HFFc6 (cell line): ENCODE measurements around the gene TBC1D3D. TPM values are rescaled to one million over a fixed set of nuclear protein-coding genes. Genes with fewer than 3 reads are reported as not detected.
"Not testable (repeated sequence)": the region's sequence is repeated elsewhere in the genome, so short reads cannot be mapped to it uniquely, and the experiment has no call there.

Experiments used
- DNase-seq: peaks from one replicate; pipeline ENCODE4 v3.0.0-alpha.2; 2018
- H3K27ac Mint-ChIP-seq: 2 replicates; pipeline ENCODE4 v1.8.0; 2020; ENCODE audit warnings: mild to moderate bottlenecking, mixed read lengths
- H3K27me3 Mint-ChIP-seq: 2 replicates; pipeline ENCODE4 v1.8.0; 2021; ENCODE audit warnings: mild to moderate bottlenecking, moderate library complexity, mixed read lengths; ENCODE audit not compliant: insufficient read depth
- H3K36me3 Mint-ChIP-seq: 2 replicates; pipeline ENCODE4 v1.8.0; 2021; ENCODE audit warnings: low read depth, mixed read lengths
- H3K4me1 Mint-ChIP-seq: 2 replicates; pipeline ENCODE4 v1.8.0; 2020; ENCODE audit warnings: low read depth, mixed read lengths
- H3K4me3 Mint-ChIP-seq: 2 replicates; pipeline ENCODE4 v1.8.0; 2020; ENCODE audit warnings: mild to moderate bottlenecking, moderate library complexity, mixed read lengths
- H3K9me3 Mint-ChIP-seq: 2 replicates; pipeline ENCODE4 v1.8.0; 2020; ENCODE audit warnings: mild to moderate bottlenecking, mixed read lengths
- long read RNA-seq: library from polyadenylated mRNA; unstranded; transcript quantifications from one replicate; pipeline ENCODE4 v2.0.0, GENCODE V29; 2019
- total RNA-seq, 6 experiments: library from RNA; stranded (reverse); fragmentation: NEBNext Ultra II Directional; extraction: Animal tissue kit (Norgen Biotek cat#: 25700); gene quantifications; 2 replicates in 1 of 6; 3 replicates in 5 of 6; pipeline ENCODE4 v1.2.3, GENCODE V29; 2021

TBC1D3D gene
- under 1 TPM in 3 of 6 experiments, not detected in 3; 0.10 to 0.85 (median 0.24) TPM for total RNA-seq
- long read RNA-seq, result 0 reads

DNA sequence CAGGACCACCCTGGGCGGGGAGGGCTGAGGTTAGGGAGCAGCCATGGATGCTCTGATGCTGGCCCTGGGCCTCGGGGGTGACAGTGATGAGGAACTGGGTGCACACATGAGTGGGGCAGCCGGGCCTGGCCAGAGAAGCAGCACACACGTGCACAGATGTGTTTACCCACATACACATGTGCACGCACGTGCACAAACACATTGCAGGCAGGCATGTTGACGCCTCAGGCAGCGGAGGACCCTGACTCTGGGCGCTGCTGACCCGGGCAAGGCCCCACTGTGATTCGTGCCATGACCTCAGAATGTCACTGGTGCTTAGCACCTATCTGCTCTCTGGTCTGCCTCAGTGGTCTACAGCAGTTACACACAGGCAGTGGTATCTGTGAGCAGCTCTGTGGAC, at the start of gene TBC1D3D:
Gene TBC1D3D, plus strand, starts transcription at position 301 of the 400 bp plus-strand sequence. CDS start 1,585 bp downstream, outside the sequence.
- not testable (repeated sequence) for H3K27me3 Mint-ChIP-seq, H3K9me3 Mint-ChIP-seq, H3K36me3 Mint-ChIP-seq, H3K4me1 Mint-ChIP-seq, H3K27ac Mint-ChIP-seq, DNase-seq, H3K4me3 Mint-ChIP-seq

DNA sequence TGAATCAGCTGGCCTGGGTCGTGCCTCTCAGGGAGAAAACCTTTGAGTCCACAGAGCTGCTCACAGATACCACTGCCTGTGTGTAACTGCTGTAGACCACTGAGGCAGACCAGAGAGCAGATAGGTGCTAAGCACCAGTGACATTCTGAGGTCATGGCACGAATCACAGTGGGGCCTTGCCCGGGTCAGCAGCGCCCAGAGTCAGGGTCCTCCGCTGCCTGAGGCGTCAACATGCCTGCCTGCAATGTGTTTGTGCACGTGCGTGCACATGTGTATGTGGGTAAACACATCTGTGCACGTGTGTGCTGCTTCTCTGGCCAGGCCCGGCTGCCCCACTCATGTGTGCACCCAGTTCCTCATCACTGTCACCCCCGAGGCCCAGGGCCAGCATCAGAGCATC, 14.8 kb upstream of the TBC1D3D start, which contains the start of gene TBC1D3L:
Gene TBC1D3L, minus strand, starts transcription at position 101 of the 400 bp plus-strand sequence. CDS start 1,540 bp downstream, outside the sequence.
- DNase-seq, H3K9me3 Mint-ChIP-seq, H3K27me3 Mint-ChIP-seq, H3K4me1 Mint-ChIP-seq, H3K4me3 Mint-ChIP-seq, H3K27ac Mint-ChIP-seq, H3K36me3 Mint-ChIP-seq: not testable (repeated sequence)

Other genes with a start within 250 kb of the TBC1D3D start
- gene TBC1D3K, start 79.6 kb upstream of the TBC1D3D start, total RNA-seq, result under 1 TPM in 1 of 6 experiments, not detected in 5; 0.58 TPM
- gene TBC1D3L, start 14.9 kb upstream of the TBC1D3D start, total RNA-seq, result 1 to 10 TPM in 4 of 6 experiments, under 1 TPM in 2; 0.19 to 1.5 (median 1.1) TPM
- 1 to 10 TPM in 2 of 6 experiments, under 1 TPM in 4; 0.41 to 1.6 (median 0.80) TPM for gene TBC1D3C, start 64.7 kb downstream of the TBC1D3D start, total RNA-seq
- not detected for gene TBC1D3E, start 124.0 kb downstream of the TBC1D3D start, total RNA-seq
- gene TBC1D3, start 188.6 kb downstream of the TBC1D3D start, total RNA-seq, result under 1 TPM in 2 of 6 experiments, not detected in 4; 0.10 to 0.26 TPM